ENCODE results near the gene TM9SF2. TPM values are rescaled to one million over a fixed set of nuclear protein-coding genes. Genes with fewer than 3 reads are reported as not detected.

The TM9SF2 gene
- total RNA-seq, 1 donor from 2014 or later: 128 TPM

- DNase-seq (ENCODE audit: low spot score): no peak
- Mint-ChIP-seq H3K27me3 (ENCODE audit: unreplicated experiment) (peaks cover 3% of the 10 kb centered on the region), H3K9me3 (ENCODE audit: unreplicated experiment) (no peaks in the 10 kb centered on the region), H3K4me1 (ENCODE audit: unreplicated experiment) (peaks cover 3% of the 10 kb centered on the region), H3K36me3 (ENCODE audit: low read depth, unreplicated experiment) (peaks cover 40% of the 10 kb centered on the region), H3K4me3 (ENCODE audit: unreplicated experiment) (peak overlapping the region; percentile 26), H3K27ac (ENCODE audit: unreplicated experiment) (no peak overlapping the region)
- TF ChIP-seq CTCF (IDR thresholded peaks at IDR 0.05; ENCODE audit: unreplicated experiment): no peak
Observed at GRCh38 chr13:99527301-99527700, 26.0 kb downstream of the TM9SF2 start.

- Mint-ChIP-seq H3K27ac (ENCODE audit: unreplicated experiment) (no peak overlapping the region), H3K36me3 (ENCODE audit: low read depth, unreplicated experiment) (peaks cover 35% of the 10 kb centered on the region), H3K9me3 (ENCODE audit: unreplicated experiment) (no peaks in the 10 kb centered on the region), H3K4me3 (ENCODE audit: unreplicated experiment) (no peak overlapping the region), H3K4me1 (ENCODE audit: unreplicated experiment) (peaks cover 3% of the 10 kb centered on the region), H3K27me3 (ENCODE audit: unreplicated experiment) (peaks cover 3% of the 10 kb centered on the region)
- DNase-seq (ENCODE audit: low spot score): no peak
- TF ChIP-seq CTCF (IDR thresholded peaks at IDR 0.05; ENCODE audit: unreplicated experiment): no peak
Observed at GRCh38 chr13:99528547-99528946, 27.3 kb downstream of the TM9SF2 start.

- Mint-ChIP-seq H3K36me3 (ENCODE audit: low read depth, unreplicated experiment) (no peaks in the 10 kb centered on the region), H3K27me3 (ENCODE audit: unreplicated experiment) (no peaks in the 10 kb centered on the region), H3K4me1 (ENCODE audit: unreplicated experiment) (no peaks in the 10 kb centered on the region), H3K4me3 (ENCODE audit: unreplicated experiment) (no peak overlapping the region), H3K27ac (ENCODE audit: unreplicated experiment) (no peak overlapping the region), H3K9me3 (ENCODE audit: unreplicated experiment) (no peaks in the 10 kb centered on the region)
- DNase-seq (ENCODE audit: low spot score): no peak
- no peak for TF ChIP-seq CTCF (IDR thresholded peaks at IDR 0.05; ENCODE audit: unreplicated experiment)
Observed at GRCh38 chr13:99536023-99536422, 34.8 kb downstream of the TM9SF2 start.

GRCh38 chr13:99540530-99540929, 39.3 kb downstream of the TM9SF2 start:
- no peaks in the 10 kb centered on the region for H3K27me3 Mint-ChIP-seq (ENCODE audit: unreplicated experiment)
- no peaks in the 10 kb centered on the region for H3K9me3 Mint-ChIP-seq (ENCODE audit: unreplicated experiment)
- TF ChIP-seq CTCF (IDR thresholded peaks at IDR 0.05; ENCODE audit: unreplicated experiment): no peak
- H3K4me1 Mint-ChIP-seq (ENCODE audit: unreplicated experiment): peaks cover 7% of the 10 kb centered on the region
- no peak for DNase-seq (ENCODE audit: low spot score)
- H3K4me3 Mint-ChIP-seq (ENCODE audit: unreplicated experiment): no peak overlapping the region
- H3K27ac Mint-ChIP-seq (ENCODE audit: unreplicated experiment): no peak overlapping the region
- H3K36me3 Mint-ChIP-seq (ENCODE audit: low read depth, unreplicated experiment): peaks cover 4% of the 10 kb centered on the region

- H3K27me3 Mint-ChIP-seq (ENCODE audit: unreplicated experiment): no peaks in the 10 kb centered on the region
- peak overlapping the region; percentile 70 for H3K27ac Mint-ChIP-seq (ENCODE audit: unreplicated experiment)
- TF ChIP-seq CTCF (IDR thresholded peaks at IDR 0.05; ENCODE audit: unreplicated experiment): no peak
- H3K9me3 Mint-ChIP-seq (ENCODE audit: unreplicated experiment): no peaks in the 10 kb centered on the region
- peak overlapping the region; percentile 5 for H3K4me3 Mint-ChIP-seq (ENCODE audit: unreplicated experiment)
- no peak for DNase-seq (ENCODE audit: low spot score)
- H3K36me3 Mint-ChIP-seq (ENCODE audit: low read depth, unreplicated experiment): peaks cover 11% of the 10 kb centered on the region
- peaks cover 7% of the 10 kb centered on the region for H3K4me1 Mint-ChIP-seq (ENCODE audit: unreplicated experiment)
Observed at GRCh38 chr13:99542788-99543406, 41.6 kb downstream of the TM9SF2 start.

All from endothelial cell (in vitro differentiated cells).